ENCODE results near the gene DGKQ.

Gene DGKQ

DNA sequence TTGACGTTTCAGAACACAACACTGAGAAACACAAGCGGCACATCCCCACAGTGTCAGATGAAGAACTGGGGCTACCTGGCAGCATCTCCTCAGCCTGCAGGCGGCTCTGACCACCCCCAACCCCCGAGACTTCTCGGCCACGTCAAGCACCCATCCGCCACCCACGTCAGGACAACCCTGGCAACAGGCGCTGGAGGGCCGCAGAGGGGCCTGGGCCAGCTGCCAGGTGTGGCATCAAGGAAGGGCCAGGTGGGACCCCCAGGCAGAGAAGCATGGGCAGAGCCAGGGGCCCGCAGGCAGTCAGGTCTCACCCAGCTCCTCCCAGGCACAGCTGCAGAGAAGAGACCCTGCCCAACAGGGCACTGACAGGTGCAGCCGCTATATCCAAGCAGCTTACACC is 63.5 kb downstream of the DGKQ start:
- in situ Hi-C loops (cut with HindIII; ENCODE audit: low sequenced_read_pairs): no loop called here

- in situ Hi-C loops (cut with HindIII; ENCODE audit: low sequenced_read_pairs): no loop called here
These were observed 64.2 kb downstream of the DGKQ start for GRCh38 chr4:909131-909571.

Data from DLD1 (cell line).